ENCODE results near the gene IZUMO1.

- no peak for TF ChIP-seq POLR2A (IDR thresholded peaks at IDR 0.05; ENCODE audit: low read length)
- no peak for TF ChIP-seq GATA1 (IDR thresholded peaks at IDR 0.05; ENCODE audit: low read depth, low read length)
Measured at GRCh38 chr19:48770734-48771472, 24.2 kb upstream of the IZUMO1 start.
